AG08395 (cell line): ENCODE measurements around the gene MCM10.
A peak's percentile ranks its signal among the peaks of the same experiment; 100 is the strongest.
"Not testable (repeated sequence)": the region's sequence is repeated elsewhere in the genome, so short reads cannot be mapped to it uniquely, and the experiment has no call there.

Experiments used
- DNase-seq: peaks from one replicate; pipeline ENCODE4 v3.0.0; 2012; ENCODE audit warnings: mixed read lengths, low spot score

Gene MCM10

DNA sequence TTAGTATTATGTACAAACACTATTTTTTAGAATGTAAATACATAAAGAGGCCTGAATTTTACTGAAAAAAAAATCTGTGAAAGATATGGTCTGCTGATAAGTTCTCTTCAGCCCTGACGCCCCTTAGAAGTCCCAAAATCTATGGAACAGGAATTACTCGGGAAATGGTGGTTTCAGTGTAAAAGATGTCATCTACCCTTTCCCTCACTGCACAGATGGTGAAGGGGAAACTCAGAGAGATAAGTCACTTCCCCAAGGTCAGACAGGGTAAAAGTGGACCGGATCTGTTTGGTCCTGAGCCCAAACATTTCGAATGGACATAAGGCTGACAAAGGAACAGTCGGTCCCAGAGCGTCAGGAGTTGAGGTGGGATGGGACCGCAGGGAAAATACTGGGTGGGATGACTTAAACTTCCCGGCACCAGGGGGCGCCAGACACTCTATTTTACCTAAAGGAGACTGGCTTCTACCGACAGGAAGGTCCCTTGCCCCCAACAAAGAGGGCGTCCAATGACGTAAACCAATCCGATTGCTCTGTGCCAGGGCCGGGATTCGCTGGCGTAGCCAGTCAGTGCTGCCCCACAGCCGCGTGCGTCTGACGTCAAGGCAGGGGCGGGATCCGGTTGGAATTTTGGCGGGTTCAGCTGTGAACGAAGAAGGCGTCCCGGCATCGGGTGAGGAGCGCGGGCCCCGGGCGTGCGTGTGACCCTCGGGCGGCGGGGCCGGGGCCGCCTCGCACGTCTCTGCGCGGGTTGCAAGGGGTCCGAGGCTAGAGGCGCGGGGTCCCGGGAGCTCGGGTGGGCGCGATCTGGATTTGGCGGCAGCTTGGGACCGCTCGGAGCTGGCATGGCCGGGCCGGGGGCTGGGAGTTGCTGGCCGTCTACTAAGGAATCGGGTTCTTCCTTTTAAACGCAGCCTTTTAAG lies at the start of gene MCM10:
TSS of gene MCM10 (plus strand) at position 625 of the 923 bp plus-strand sequence. CDS start 2,645 bp downstream, outside the sequence.
- peak; percentile 99 for DNase-seq

DNA sequence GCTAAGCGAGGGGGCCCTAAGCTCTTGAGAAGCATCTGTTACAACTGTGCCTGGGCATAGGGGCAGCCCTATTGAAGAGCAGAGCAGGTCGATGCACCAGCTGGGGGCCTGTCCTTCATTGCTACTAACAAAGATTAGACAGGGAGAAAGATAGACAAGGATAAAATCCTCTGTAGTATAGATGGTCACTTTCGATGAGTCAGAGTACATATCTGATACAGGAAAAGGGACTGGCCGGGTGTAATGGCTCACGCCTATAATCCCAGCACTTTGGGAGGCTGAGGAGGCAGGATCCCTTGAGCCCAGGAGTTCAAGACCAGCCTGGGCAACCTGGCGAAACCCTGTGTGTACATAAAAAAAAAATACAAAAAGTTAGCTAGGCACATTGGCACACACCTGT lies 47.8 kb upstream of the MCM10 start:
- DNase-seq = no peak

DNA sequence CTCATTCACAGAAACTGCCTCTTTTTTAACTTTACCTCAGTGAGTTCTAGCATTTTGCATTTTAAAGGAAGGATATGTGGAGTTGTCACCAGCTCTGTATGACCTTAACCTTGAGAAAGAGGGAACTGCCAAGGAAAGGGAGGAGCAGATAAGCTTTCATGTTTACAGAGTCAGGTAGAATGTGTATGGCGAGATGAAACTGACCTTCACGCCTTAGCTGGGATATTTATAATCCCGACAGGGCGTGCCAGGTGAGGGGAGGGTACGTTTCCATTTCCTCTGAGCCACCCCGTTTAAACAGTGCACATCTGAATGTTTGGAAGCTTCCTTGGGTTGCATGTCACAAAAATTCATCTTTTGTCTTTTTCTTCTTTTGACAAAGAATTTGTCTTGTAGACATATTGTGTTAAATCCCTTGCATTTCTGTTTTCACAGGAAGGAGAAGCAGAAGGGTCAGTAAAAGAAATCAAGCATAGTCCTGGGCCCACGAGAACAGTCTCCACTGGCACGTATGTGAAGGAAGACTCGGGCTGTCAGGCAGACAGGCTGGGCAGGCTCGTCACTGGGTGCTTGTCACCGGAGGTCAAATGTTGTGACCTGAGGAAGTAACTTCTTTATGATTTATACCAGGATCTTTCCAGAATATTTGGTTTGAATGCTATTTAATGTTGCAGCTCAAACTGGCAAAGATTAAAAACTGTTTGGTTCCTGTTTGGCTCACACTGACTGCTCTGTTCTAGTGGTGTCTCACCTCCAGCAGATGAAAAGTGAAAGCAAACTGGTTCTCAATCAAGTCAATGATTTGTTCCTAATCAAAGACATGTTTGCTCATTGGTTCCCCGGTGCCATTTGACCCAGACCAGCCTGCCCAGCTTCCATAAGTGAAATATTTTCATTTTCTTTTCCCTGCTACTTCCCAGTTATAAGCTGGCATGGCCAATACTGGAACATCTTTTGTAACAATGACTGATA lies 45.2 kb upstream of the MCM10 start:
- DNase-seq = no peak

DNA sequence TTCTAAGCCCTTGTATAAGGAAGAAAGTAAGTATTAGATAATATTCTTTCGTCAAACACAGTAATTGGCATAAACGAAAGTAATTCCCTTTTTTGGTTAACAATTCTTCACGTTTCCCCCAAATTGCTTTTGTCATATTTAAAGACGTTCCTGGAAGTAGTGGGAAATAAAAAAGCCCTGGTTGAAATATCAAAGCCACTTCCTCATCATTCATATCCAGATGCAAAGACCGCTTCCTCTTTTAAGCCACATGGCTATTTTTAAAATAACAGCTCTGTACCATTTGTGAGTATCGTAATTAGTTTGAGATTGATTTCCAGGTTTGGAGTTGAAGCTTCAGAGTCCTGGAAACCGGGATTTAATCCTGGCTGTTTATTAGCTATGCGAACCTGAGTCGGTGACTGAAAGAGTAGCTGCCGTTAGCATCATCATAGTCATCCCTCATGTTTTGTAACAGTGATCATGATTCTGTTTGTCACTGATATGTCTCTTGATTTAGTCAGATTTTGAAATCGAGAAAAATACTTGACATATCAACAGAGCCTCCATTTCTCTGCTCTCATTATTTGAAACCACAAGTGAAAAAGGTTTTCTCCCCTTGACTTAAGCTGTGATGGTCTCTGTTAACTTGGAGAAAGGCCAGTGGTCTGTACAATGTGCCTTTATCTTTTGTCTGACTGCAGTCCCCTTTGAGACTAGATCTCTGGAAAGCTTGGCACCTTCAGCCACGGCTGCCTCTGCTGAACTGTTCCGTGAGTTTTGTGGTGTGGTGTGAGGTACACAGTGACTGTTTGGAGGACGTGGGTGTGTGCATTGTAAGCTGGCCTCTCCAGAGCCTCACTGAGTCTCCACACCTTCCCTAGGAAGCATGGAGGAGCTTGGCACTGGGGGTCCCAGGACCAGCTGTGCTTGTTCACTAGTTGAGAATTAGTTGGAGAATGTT lies 43.2 kb upstream of the MCM10 start:
- DNase-seq = no peak

DNA sequence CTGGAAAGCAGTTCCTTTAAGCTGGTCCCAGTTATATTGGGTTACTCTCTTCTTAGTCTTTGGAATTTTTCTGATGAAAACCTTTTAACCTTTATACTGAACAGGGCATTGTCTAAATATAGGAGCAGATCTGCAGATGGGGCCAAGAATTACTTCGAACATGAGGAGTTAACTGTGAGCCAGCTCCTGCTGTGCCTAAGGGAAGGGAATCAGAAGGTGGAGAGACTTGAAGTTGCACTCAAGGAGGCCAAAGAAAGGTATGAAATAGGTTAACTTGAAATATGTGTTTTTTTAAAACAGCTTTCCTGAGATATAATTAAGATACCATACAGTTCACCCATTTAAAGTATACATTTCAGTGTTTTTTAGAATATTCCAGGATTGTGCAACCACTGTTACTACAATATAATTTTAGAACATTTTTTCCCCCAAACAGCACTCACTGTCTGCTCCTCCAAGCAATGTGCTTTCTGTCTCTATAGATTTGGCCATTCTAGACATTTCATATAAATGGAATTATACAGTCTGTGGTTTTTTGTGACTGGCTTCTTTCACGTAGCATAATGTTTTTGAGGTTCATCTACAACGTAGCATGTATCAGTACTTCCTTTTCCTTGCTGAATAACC lies 42.5 kb upstream of the MCM10 start:
- no peak for DNase-seq

DNA sequence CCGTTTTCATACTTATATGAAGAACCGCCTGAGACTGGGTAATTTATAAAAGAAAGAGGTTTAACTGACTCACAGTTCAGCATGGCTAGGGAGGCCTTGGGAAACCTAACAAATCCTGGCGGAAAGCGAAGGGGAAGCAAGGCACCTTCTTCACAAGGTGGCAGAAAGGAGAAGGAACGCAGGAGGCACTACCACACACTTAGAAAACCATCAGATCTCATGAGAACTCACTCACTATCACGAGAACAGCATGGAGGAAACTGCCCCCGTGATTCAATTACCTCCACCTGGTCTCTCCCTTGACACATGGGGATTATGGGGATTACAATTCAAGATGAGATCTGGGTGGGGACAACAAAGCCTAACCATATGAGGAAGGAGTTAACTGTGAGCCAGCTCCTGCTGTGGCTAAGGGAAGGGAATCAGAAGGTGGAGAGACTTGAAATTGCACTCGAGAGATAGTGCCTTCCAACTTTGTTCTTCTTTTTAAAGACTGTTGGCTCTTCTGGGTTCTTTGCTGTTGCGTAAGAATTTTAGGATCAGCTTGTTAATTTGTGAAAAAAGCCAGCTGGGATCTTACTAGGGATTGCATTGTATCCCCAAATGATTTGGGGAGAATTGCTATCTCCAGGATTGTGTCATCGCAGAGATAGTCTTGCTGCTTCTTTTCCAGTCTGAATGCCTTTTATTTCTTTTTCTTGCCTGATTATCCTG lies 40.4 kb upstream of the MCM10 start:
- no peak for DNase-seq

DNA sequence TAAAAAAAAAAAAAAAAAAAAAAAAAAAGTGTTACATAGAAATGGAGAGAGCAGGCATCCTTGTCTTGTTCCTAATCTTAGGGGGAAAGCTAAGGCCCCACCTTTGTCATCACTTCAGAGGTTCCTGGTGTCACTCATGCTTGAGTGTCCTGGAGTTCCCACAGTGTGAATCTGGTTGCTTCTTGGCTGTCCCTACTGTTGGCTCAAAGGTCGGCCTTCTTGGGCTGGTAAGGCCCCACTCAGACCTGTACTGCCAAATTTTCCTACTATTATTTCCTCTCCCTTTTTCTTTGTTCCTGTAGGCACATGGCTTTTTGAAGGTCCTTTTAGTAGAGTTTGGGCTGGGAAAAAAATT lies 39.9 kb upstream of the MCM10 start:
- no peak for DNase-seq

DNA sequence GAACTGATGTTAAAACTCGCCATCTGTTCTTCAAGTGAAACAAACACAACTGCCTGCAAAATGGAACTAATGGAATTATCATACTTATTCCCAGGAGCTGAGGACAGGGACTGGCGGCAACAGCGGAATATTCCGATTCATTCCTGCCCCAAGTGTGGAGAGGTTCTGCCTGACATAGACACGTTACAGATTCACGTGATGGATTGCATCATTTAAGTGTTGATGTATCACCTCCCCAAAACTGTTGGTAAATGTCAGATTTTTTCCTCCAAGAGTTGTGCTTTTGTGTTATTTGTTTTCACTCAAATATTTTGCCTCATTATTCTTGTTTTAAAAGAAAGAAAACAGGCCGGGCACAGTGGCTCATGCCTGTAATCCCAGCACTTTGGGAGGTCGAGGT lies 24.7 kb upstream of the MCM10 start:
- no peak for DNase-seq

DNA sequence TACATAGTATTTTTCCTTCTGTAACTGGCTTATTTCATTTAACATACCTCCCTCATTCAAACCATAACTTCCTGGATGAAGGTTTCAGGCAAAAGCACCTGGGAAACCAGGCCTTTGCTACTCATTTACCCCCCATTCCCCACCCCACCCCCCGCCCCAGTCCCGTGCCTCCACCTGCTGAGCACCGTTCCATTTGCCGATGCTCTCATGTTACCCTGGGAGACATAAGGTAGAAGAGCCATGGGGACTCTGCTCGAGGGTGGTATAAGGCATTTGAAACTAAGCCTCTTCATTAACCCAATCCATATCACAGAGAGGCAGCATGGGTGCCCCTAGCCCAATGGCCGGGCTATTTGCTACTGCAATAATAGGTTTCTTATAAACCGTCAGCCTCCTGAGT lies 22.2 kb upstream of the MCM10 start:
- DNase-seq = no peak

DNA sequence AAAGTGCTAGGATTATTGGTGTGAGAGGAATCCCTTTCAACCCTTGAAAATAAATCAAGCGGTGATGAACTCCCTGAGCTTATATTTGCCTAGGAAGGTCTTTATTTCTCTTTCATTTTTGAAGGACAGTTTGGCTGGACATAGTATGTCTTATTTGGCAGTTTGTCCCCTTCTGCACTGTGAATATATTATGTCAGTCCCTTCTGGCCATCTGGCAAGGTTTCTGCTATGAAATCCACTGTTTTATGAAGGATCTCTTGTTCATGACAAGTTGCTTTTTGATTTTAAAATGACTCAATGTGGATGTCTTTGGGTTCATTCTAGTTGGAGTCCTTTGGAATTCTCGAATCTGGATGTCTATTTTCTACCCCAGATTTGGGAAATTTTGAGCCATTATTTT lies 21.7 kb upstream of the MCM10 start:
- no peak for DNase-seq

DNA sequence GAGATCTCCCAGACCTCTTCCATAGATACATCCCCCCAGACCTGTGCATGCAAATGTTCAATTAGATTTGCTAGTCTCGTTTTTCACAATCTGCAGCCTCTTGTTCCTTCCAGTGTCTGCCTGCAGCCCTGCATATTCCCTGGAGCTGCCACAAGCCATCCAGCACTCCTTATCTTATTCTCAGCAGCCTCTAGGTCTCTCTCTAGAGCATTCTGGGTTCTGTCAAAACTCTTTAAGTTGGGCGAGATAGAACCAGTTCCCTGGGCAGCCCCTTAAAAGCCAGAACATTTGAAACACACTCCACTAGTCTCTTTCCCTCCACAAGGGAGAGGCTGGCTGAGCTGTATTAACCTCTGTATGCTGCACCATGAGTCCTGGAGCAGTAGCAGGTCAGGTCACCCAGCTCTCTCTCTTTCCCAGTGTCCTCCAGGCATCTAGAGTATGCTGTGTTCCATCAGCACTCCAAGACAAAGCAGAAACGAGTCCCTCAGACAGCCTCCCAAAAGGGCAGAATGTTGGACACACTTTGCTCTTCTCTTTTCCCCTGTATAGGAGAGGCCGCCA lies 20.6 kb upstream of the MCM10 start:
- DNase-seq = no peak

DNA sequence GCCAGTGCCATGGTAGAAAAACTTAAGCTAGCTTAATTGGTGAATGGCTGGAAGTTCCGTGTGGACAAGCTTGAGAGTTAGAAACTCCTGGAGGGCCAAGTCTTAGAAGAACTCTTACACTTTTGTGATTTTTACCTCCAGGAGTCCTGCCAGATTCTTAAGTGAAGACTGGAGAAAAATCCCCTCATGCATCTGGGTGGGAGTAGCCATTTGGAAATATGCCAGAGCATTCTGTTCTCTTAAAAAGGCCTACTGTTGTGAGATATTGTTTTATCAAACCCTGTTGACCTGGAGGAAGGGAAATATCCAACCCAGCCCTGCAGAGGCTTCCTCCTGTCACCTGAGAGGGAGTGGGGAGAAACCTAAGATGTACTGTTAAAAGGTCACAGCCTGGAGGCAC lies 17.6 kb upstream of the MCM10 start:
- DNase-seq = no peak

DNA sequence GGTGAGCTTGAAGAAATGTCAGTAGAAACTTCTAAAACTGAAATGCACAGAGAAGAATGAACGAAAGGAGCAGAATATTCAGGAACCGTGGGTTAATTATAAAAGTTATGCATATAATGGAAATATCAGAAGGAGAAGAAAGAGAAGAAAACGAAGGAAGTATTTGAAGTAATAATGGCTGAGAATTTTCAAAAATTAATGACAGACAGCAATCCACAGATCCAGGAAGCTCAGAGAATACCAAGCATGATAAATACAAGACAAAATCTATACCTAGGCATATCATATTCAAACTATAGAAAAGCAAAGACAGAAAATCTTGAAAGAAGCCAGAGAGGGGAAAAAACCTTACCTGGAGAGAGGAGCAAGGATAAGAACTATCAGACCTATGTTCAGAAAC lies 16.5 kb upstream of the MCM10 start:
- DNase-seq = no peak

DNA sequence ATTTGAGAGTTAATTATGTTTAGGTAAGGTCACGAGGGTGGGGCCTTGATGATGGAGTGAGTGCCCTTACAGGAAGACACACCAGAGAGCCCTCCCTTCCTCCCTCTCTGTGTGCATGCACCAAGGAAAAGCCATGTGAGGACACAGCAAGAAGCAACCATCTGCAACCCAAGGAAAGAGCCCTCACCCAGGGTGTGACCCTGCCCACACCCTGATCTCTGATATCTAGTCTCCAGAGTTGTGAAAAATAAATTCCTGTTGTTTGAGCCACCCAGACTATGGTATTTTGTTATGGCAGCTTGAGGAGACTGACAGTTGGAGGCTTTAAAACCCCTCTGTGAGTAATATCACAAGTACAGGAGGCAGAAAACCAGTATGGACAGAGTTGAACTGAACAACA lies 15.0 kb upstream of the MCM10 start:
- no peak for DNase-seq

DNA sequence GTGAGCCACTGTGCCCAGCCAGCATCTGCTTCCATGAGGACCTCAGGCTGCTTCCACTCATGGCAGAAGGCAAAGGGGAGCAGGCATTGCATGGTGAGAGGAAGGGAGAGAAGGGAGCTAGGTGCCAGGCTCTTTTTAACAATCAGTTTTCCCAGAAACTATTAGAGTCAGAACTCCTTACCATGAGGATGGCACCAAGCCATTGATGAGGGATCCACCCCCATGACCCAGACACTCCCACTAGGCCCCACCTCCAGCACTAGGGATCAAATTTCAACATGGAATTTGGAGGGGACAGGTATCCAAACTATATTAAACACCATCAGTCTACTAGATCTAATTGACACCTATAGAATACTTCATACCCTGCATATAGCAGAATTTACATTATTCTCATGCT lies 14.2 kb upstream of the MCM10 start:
- DNase-seq = no peak

DNA sequence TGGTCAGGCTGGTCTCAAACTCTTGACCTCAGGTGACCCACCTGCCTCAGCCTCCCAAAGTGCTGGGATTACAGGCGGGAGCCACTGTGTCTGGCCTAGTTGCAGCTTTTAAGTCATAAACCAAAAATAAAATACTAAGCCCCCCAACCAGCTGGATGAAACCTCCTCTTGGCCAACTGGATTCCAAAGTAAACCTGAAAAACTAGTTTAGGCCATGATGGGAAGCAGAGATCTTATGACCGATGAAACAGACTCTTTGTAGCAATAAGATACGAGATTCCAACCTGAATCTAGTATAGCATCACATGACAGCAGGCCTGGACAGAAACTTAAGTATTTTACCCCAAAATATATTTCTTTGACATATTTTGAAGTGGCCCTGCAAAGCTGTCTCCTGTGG lies 9.1 kb upstream of the MCM10 start:
- no peak for DNase-seq

DNA sequence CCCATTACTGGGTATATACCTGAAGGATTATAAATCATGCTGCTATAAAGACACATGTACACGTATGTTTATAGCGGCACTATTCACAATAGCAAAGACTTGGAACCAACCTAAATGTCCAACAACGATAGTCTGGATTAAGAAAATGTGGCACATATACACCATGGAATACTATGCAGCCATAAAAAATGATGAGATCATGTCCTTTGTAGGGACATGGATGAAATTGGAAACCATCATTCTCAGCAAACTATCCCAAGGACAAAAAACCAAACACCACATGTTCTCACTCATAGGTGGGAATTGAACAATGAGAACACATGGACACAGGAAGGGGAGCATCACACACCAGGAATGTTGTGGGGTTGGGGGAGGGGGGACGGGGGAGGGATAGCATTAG lies 5.5 kb upstream of the MCM10 start:
- DNase-seq = not testable (repeated sequence)

DNA sequence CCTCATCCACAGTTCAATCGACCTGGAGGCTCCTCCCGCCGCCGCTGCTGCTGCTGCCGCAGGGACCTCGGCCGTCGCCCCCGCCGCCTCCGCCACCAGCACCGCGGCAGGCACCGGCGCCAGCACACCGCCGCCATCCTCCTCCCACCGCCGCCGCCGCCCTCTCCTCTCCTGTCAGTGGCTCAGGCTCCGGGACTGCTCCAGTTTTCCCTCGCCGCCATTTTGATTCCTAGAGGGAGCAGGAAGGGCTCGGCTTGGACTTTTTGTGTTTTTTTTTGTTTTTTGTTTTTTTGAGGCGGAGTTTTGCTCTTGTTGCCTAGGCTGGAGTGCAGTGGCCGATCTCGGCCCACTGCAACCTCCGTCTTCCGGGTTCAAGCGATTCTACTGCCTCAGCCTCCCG lies 3.0 kb upstream of the MCM10 start:
- DNase-seq = no peak

DNA sequence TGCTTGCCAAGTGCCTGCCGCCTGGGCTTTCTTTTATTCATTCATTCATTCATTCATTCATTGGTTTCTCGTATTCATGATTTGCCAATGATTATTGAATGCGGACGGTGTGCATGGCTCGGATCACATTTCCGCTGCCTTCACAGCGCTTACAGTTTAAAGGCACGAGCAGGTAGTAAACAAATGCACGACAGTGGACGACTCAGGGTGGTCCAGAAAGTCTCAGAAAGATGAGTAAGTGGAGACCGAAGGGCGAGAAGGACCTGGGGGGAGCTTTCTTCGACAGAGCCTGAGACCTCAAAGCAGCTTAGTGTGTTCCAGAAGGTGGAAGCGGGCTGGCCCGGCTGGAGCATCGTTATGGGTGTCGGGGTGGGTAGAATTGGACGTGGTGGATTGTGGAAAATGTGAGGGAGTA lies 506 bp downstream of the MCM10 start:
- DNase-seq = peak; percentile 11

DNA sequence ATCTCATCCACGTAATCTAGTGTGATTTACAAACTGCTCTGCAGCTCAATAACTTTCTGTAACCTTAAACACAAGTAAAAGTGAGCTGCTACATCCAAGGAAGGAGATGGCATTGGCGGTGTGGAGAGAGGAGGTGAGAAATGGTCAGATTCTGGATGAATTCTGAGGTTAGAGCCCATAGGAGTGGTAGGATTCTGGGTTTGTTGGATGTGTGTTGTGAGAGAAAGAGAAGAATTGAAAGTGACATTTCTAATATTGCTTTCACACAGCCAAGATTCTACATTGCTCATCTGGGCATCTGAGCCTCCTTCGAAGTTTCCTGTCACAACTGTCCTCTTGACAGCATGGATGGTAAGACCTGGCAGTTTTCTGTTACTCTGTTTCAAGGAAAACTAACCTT lies 2.5 kb downstream of the MCM10 start:
- DNase-seq = no peak
